ENCODE data around the gene CCDC188.

Gene CCDC188

DNA sequence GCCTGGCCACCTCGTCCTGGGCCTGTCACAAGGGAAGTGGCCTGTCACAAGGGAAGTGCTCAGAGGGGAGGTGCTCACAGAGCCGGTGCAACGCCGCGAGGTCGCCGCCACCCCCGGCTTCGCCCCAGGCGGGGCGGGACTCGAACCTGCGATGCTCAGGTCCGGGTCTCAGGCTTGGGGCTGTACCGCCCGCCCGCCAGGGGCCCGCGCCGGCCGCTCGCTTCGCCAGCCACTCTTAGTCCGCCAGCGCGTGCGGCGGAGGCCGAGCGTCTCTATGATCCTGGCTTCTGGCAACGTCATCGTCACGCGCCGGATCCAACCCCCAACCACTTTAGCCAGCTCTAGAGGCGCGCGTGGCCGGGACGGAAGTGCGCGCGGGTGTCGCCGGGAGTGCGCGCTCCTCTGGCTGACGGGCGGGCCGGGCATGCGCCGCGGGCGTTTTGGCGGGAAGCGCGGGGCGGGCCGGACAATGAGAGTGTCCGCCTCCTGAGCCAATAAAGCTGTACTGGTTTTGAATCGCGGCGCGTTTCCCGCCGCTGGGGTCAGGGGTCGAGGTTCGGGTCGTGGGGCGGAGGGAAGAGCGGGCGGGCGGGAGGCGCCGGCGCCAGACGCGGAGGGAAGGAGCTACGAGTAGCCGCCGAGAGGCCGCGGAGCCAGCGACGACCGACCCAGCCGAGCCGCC, 33.8 kb downstream of the CCDC188 start, which contains the start of gene TRMT2A:
Gene TRMT2A (minus strand): TSS at position 276 of the 682 bp plus-strand sequence. CDS start 320 bp downstream, outside the sequence.
- DNase-seq (ENCODE audit: low read depth) = peak; percentile 97

DNA sequence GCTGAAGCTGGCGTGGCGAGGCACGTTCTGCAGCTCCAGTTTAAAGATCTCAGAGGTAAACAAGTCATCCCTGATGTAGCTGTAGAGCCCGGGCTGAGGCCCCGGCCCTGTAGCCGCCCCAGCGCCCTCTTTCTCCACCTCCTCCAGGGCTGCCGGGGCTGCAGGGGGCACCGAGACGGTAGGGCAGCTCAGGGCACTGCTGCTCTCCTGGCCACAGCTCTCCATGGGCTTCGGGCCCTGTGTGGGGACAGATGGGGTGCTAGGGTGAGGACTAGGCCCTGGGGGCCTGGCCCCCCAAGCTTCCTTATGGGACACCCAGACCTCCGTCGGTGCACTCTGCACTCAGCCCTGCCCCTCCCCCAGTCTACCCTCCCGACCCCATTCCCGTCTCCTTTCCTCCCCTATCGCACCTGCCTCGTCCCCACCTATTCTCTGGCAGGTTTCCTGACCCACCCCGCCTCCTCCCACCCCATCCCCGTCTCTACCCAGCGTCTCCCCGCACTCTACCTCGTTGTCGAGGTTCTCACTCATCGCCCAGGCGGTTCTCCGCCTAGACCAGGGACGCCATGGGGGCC, 34.4 kb downstream of the CCDC188 start:
- DNase-seq (ENCODE audit: low read depth) = no peak

DNA sequence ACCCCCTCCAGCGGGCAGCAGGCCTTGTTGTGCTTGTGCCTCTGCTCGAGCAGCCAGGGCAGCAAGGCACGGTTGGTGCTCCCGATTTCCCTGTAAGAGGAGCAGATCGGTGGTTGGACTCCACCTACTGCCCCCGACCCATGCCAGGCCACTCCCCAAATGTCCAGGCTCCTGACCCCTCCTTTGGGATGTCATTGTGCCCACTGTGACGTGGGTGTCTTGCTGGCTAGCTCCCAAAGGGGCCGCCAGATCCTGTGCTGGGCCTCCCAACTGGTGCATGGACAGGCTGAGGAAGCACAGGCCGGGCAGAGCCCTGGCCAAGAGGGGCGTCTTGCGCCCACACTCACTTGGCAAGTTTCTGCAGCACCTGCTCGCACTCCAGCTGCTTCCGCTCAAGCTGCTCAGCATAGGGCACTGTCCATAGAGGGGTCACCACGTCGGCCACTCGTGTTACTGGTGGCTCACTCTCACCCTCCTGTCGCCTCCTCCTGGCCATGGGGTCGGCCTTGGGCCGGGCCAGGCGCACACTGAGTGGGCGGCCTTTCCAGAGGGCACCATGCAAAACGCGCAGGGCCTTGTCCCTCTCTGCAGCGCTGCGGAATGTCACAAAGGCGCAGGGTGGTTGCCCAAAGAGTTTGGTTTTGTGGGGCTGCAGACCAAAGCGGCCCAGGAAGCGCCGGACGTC, 35.0 kb downstream of the CCDC188 start, which contains the start of gene RANBP1:
Gene RANBP1 (plus strand): TSS at position 414 of the 685 bp plus-strand sequence. CDS start 81 bp downstream, at position 495.
- DNase-seq (ENCODE audit: low read depth) = no peak

DNA sequence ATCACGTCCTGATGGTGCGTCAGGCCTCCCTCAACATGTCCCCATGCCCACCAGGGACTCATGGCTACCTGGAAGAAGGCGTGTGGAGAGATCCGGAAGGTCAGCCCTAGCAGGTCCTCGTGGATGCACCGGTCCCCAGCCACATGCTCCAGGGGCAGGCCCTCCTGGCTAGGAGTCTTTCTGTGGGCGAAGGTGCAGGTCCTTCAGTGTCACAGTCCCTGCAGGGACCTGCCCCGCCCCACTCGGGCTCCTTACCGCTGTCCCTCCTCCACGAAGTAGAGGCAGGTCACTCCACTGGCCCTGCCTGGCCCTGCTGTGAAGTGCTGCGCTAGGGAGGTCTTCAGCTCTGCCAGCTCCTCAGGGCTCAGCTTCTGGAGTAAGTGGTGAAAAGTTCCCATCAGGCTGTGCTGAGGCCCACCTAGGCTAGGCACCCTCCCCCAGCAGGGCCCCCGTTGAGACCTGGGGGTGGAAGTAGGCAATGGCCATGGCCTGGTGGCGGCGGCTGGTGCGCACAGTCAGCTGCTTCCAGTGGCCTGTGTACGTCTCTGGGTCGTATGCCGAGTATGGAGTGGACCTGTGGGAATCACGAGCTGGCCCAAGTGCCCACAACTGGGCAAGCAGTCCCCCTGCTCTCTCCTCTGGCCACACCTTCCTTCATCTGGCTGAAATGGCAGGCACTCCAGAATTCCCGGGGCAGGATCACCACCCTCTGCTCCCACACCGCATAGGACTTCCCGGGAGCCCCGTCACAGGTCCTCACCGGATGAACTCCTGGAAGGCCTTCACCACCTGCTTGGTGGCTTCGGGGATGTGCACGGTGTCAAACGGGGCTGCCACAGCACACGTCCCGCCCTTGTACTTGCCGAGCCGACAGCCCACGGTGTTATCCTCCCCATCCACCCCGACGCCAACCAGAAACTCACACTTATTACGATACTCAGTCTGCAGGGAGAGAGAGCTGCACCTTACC, 36.1 kb downstream of the CCDC188 start:
- no peak for DNase-seq (ENCODE audit: low read depth)

DNA sequence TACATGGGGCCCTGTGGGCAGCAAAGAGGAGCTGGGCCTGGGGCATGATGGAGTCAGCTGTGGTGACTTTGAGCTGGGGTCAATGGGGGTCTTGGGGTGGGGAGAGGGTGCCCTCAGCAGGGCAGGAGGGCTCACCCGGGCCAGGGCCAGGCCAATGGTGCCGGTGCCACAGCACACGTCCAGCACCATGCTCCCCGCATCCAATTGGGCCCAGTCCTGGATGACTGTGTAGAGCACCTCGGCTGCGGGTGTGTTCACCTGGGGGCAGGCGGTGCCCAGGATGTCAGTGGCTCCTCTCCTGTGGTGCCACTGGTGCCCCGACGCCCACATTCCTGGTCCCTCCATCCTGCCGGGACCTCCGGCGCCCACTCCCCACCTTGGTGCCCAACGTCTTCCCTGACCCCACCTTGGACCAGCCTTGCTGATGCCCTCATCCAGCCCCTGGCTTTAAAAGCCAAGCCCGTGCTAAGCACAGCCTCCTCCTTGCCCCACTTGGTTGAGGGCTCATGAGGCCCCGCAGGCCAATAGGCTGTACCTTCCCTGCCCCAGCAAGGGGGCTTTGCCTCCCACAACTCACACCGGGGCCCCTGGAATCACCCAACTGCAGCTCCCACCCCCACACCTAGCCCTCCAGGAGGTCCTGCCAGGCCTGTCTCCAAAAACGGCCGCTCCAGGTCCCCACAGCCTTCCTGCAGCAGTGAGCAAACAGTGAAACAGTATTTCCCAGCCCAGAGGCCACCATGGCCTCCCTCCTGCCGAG, 37.1 kb downstream of the CCDC188 start:
- DNase-seq (ENCODE audit: low read depth) = no peak

DNA sequence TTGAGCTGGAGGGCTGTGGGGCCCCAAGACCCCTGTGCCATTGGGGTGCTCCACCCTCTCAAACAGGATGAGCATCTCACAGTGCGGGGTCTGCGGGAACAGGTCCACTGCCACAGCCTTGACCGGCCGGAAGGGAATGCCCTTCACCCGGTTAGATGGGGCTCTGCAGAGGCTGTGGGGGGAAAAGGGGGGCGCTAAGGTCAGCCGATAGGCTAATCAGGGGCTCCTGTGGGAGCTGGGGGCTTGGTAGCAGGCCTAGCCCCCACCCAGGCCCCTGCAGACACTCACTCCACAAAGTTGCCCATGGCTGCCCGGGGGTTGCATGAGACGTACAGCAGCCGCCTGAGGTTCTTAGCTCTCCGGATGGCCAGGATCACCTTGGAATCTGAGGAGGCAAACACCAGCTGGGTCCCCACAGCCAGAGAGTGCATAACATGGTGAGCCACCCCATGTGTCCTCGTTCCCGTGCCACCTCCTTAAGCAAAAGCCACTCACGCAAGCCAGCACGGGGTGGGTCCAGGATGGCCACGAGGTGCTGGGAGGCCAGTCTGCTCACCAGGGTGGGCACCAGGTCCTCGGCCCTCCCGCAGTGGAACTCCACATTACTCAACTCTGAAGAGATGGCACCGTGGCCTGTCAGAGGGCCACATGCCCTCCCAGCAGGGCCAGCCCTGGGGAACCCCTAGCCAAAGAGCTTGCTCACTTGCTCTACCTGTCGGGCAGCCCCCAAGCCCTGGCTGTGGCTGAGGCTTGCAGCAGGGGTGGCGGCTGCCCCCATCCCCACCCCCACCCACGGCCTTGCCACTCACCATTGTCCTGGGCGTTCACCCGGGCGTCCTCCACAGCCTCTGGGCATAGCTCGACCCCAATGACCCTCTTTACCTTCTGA, 38.0 kb downstream of the CCDC188 start:
- no peak for DNase-seq (ENCODE audit: low read depth)

DNA sequence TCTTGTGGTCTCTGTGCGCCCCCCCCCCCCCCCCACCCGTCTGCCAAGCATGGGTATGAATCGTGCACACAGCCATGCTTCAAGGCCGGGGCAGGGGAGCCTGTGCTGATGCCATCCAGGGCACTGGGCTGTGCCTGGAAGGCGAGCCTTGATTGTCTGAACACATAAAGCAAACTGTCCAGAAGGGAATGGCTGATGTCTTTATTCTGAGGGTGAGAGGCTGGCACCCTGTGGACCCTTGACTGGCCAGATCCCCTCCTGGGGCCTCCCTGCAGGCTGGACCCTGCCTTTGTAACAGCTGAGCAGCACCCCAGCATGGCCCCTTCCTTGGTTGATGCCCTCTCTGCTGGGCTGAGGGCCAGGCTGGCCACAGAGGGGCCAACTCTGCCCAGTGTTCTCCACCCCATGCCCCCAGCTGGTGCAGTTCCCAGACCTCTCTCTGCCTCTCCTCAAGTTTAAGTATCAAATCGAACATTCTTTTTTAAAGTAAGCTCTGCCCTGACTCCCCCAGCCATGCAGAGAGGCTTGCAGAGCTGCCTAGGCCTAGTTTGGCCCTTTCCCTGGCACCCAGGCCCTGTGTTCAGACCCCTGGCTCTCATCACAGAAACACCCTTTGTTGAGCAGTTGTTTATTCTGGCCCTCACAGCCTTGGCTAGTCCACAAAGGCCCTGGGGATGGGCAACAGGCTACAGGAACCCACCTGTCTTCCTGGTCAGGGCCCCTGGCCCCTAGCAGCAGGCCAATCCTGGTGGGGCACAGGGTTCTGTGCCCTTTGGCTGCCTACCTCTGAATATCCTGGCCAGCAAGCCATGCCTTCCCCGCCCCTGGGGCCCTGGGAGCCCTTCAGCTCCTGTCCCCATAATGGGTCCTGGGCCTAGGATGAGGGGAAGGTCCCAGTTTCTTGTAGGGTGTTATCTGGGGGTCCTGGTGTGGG, 38.9 kb downstream of the CCDC188 start:
- DNase-seq (ENCODE audit: low read depth) = no peak

DNA sequence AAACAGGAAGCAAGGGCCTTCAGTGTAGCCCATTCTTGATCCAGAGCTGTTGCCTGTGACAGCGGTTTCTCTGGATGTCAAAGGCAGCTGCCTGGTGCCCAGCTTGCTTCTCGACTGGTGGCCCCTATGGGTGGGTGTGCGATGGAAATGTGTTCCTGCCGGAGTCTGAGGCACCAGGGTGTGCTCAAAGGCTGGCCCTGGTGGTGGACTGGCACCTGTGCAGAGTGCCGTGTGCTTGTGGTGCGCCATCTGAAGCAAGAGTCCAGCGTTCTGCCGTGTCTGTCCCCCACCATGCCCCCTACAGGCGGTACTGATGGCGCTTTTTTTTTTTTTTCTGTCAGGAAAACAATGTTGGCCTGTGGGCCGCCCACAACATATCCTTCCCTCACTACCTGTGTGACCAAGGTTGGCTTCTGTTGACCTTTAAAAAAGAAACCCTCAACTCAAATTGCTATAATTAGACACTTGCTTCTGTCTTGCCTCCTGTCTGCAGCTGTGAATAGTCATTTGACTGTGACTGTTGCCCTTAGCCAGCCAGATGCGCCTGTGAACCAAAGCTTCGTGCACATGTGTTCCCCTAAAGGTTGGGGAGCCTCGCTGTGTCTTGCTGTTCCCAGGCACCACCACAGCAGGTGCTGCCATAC, 39.7 kb downstream of the CCDC188 start:
- DNase-seq (ENCODE audit: low read depth) = no peak

DNA sequence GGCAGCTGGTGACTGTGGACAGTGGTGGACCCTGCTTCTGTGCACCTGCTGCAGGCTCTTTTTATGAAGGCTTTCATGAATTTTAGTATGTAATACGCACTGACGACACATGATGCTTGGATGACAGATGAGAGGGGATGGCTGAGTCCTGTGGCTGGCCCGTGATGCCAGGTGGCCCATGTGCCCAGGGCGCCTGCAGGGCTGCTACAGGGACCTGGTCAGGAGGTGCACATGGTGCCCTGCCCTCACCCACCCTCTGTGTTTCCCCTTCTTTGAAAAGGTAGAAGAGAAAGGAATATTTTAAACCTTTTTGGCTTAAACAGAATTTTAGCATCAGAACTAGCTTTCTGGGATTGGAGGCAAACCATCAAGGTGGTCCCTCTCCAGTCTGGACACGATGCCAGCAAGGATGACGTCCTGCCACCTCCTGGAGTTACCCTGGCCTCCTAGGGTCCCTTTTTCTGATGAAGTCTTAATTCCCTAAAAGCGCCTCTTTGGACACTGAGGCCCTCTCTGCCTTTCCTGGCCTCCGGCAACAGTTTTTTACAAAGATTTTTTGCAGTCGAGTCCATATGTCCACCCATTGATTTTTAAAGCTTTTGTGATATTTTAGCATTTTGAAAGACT, 40.4 kb downstream of the CCDC188 start:
- DNase-seq (ENCODE audit: low read depth) = no peak

DNA sequence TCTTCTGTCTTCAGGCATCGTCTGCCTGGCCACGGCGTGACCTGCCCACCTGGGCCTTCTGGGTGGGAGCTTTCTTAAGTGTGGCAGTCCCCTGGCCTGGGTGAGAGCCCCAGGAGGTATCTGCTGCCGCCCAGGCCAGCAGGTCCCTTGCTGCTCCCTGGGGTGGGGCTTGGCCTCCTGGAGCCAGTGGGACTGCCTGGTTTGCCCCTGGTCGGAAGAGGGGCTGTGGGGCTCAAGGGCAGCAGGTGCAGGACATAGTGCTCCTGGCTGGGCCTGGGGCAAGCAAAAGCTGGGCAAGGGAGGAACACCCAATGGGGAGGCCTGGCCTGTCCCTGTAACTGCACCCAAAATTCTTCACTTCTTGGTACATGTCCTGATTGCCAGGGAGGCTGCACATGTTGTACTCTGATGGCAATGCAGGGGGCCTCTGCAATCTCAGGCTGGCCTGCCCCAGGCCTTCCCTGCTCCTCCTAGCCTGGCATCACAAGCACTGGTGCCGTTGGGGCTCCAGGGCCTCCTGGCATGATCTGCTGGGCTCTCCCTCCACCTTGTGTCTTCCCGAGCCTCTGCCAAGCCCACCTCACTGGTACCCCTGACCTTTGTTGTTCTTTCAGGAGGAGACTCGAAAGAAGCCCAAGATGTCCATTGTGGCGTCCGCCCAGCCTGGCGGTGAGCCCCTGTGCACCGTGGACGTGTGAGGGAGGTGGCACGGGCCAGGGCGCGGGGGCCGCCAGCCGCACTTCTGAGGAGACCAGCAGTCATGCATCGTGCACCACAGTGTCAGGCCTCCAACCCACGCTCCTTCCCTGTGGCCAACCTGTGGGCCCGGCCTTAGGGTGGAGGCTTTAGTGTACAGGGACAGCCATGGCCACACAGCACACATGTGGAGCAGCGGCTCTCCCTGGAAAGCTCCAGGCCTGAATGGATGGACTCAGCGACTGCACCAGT, 41.2 kb downstream of the CCDC188 start:
- DNase-seq (ENCODE audit: low read depth) = no peak

DNA sequence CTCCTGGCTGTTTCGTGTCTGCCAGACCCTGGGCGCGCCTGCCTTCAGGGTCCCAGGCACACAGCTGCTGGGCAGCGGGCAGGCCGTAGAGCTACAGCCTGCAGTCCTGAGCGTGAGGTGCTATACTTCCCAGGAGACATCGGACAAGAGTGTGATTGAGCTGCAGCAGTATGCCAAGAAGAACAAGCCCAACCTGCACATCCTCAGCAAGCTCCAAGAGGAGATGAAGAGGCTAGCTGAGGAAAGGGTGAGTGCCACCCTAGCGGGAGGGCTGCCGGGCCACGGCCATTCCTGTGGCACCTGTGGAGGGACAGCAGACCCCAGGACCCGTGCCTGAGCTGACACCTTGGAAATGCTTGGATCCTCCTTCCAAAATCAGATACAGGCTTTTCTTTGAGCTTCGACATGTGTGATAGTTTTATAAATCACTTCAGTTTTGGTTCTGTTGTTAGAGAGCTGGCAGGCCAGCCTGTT, 42.1 kb downstream of the CCDC188 start:
- DNase-seq (ENCODE audit: low read depth) = no peak

DNA sequence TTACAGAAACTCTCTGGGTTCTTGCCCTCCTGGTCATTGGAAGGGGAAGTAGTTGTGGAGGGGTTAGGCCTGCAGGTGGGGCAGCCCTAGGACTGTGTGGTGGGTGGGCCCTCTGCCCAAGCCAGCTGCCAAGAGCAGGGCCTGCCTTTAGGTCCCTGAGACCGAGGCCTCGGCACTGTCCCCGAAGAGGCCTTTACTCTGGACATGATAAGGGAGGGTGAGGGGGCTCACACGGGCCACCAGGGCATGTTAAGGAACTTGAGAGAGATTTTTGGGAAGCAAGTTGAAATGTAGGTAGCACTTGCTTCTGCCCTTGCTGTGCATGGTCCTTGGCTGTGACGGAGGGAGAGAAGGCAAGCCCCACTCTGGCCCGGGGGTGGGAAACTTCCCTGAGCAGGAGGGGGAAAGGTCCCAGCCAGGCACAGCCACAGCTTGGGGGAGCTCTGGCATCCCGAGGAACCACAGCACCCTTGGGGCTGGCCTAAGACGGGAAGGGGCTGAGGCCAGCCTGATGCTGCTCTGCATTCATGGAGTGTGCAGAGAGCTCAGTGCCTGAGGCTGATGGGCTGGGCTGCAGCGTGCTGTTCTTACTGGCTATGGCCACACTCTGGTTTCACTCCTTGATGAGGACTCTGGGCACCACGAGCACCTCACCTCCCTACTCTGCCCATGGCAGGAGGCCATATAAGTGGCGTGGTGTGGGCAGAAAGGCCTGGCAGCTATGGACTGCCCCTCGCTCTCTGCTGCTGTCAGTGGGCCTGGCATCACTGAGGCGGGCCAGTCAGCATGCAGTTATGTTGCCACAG, 42.7 kb downstream of the CCDC188 start:
- no peak for DNase-seq (ENCODE audit: low read depth)

DNA sequence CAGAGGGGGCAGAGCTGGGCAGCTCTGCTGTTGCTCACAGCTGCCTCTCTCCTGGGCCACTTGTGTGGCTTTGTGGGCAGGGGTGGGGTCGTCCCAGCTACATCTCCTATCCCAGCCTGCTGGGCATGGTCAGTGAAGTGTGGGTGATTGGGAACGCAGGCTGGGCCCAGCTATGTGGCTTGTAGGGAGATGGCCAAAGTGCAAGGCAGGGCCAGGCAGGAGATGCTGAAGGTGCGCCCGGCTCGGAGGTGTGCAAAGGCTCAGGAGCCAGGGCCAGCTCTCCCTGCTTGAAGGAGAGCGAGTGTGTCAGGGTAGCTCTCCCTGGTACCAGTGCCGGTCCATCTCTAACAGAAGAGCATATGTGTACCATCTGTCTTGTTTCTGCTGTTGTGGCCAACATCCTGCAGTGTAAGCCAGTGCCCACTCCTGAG, 43.4 kb downstream of the CCDC188 start:
- no peak for DNase-seq (ENCODE audit: low read depth)

DNA sequence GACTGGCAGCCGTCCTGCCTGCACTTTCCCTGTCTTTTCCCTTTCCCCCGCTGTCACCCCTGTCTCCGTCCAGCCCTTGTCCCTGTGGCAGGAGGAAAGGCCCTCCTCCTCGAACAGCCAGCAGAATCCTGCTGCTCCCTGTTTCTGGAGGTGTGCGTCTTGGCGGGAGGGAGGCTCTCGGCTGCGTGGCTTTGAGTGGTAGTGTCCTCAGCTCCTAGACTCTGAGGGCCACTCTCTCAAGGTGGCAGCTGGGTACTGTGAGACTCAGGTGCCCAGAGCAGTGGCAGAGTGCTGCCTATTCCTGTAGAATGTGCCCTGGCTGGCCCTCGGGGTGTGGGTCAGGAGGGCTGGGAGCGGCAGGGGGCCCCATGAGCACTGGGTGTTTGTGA, 44.0 kb downstream of the CCDC188 start:
- DNase-seq (ENCODE audit: low read depth) = no peak

DNA sequence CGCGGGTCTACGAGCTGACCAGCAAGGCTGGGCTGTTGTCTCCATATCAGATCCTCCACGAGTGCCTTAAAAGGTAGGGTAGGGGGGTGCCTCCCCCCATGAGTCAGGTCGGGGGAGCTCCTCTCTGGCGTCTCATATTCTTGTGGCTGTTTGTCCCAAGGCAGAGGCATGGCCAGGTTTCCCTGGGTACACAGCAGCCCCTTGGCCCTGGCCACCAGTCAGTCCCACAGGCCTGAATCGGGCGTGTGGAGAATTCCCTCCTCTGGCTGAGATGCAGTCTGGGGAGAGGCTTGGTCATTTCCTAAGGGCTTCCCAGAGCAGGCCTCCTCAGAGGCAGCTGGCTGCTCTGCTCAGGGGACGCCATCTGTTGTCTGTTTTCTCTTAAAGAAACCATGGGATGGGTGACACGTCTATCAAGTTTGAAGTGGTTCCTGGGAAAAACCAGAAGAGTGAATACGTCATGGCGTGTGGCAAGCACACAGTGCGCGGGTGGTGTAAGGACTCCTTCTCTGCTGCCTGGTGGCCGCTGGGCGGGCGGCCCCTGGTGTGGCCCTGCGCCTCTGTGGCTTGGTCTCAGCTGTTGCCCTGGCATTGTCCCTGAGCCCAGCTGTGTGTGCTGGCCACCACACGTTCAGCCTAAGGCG, 44.5 kb downstream of the CCDC188 start:
- DNase-seq (ENCODE audit: low read depth) = no peak

All from stromal cell of bone marrow (primary cell).